Activated naive CD8-positive, alpha-beta T cell treated with anti-CD3 and anti-CD28 coated beads, Interleukin-2, amount 10 ng/mL, durations not matched to agents 7 days and 5 days (primary cell): ENCODE results near the gene ATF4. TPM values are rescaled to one million over a fixed set of nuclear protein-coding genes. Genes with fewer than 3 reads are reported as not detected.

Source experiments
- ATAC-seq: fragments of 150-1000 bp; cut with Tn5 transposase; one replicate; pipeline ENCODE4 v1.10.0; 2021; ENCODE audit warnings: low read depth, moderate library complexity
- POLR2A ChIA-PET: fragments of 350-600 bp; sonication (Branson Sonifier 250); formaldehyde crosslinking; loops from one replicate; lab custom pipeline; 2021; ENCODE audit warnings: antibody characterized with exemption; lab: Charles Lee
- DNase-seq: peaks from one replicate; pipeline ENCODE4 v3.0.0; 2021
- H3K27ac Mint-ChIP-seq: one replicate; pipeline ENCODE4 v1.8.0; 2022; ENCODE audit warnings: mild to moderate bottlenecking, mixed read lengths
- H3K27me3 Mint-ChIP-seq: one replicate; pipeline ENCODE4 v1.8.0; 2022; ENCODE audit warnings: mild to moderate bottlenecking, moderate library complexity, mixed read lengths
- H3K36me3 Mint-ChIP-seq: one replicate; pipeline ENCODE4 v1.8.0; 2021; ENCODE audit warnings: mild to moderate bottlenecking, mixed read lengths
- H3K4me1 Mint-ChIP-seq: one replicate; pipeline ENCODE4 v1.8.0; 2021; ENCODE audit warnings: mixed read lengths
- H3K4me3 Mint-ChIP-seq: one replicate; pipeline ENCODE4 v1.8.0; 2022; ENCODE audit warnings: mild to moderate bottlenecking, moderate library complexity, mixed read lengths
- H3K9me3 Mint-ChIP-seq: one replicate; pipeline ENCODE4 v1.8.0; 2021; ENCODE audit warnings: mixed read lengths
- total RNA-seq, 2 experiments: library from RNA; stranded (reverse); gene quantifications; one replicate each; pipeline ENCODE4 v1.2.3, GENCODE V29; 2021

Gene ATF4
- total RNA-seq, 2 experiments from 2014 or later, result 413 to 424 TPM

DNA sequence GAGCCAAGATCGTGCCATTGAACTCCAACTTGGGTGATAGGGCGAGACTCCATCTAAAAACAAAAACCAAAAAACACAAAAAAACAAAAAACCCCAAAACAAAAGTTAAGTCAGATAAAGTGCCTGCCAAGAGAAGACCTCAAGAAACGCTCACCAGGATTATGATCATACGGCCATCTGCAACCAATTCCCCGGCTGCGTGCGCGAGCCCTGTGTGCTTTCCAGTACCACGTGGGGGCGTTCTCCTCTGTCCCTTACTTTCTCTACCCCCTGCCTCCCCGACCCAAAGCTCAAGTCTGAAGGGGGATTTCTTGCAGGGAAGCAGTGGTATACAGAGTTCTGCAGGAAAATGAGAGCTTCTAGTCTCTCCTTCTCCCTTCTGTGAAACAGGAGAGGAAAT lies 22.7 kb downstream of the ATF4 start:
- peak; percentile 49 for DNase-seq
- Mint-ChIP-seq H3K4me3 (no peak overlapping the region), H3K36me3 (no peaks in the 10 kb centered on the region), H3K27me3 (peaks cover 28% of the 10 kb centered on the region), H3K9me3 (no peaks in the 10 kb centered on the region), H3K27ac (no peak overlapping the region), H3K4me1 (peaks cover 17% of the 10 kb centered on the region)
- POLR2A ChIA-PET, result no interaction called here
- no peak for ATAC-seq

DNA sequence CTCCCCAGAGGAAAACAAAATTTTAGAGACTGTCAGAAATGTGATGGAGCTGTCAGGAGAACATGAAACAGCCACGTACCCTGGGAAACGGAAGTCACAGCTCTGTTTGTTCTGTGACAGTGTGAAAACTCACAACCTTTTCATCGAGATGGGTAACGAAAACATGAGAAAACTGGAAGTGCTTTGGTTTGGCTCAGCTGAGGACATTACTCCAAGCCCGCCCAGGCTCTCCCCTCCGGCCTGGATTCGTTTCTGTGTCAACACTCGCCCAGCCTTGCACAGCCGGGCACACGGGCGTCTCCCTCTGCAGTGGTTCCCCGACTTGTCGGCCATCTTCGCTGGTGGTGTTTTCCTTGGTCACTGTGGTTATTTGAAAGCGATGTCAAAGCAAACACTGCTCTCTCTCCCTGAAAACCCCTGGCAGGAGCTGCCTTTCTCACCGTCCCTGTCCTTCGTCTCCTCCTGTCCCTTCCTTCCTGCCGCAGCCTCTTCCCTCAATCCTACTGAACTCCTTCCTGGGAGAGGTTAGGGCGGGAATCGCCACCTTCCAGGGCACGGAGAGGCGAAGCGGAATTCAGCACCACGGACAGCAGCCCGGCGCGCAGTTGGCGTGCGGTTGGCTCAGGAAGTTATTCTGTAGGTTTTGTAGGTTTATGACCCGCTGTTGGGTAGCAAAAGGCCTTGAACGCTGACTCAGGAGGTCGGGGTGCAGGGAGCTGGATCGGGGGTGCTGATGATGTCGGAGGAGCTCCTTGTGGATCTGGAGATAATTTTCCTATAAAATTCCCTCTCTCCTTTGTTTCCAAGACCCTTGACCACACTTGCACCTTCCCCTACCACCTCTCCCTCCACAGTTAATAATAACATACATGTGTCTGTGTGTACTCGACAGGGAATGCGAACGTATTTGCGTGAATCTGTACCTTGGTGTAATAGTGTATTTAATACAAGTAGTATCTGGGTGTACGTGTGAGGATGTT lies 25.3 kb downstream of the ATF4 start:
- H3K4me3 Mint-ChIP-seq, result no peak overlapping the region
- ATAC-seq (peak; percentile 65), DNase-seq (peak; percentile 80)
- H3K27ac Mint-ChIP-seq, result no peak overlapping the region
- H3K4me1 Mint-ChIP-seq, result peaks cover 17% of the 10 kb centered on the region
- H3K27me3 Mint-ChIP-seq, result peaks cover 41% of the 10 kb centered on the region
- no peaks in the 10 kb centered on the region for H3K36me3 Mint-ChIP-seq
- no peaks in the 10 kb centered on the region for H3K9me3 Mint-ChIP-seq
- POLR2A ChIA-PET, result interaction anchor here (1.5 kb wide), 1 partner anchor 498 kb away, joined by 4 read pairs; no protein-coding TSS in a partner anchor

DNA sequence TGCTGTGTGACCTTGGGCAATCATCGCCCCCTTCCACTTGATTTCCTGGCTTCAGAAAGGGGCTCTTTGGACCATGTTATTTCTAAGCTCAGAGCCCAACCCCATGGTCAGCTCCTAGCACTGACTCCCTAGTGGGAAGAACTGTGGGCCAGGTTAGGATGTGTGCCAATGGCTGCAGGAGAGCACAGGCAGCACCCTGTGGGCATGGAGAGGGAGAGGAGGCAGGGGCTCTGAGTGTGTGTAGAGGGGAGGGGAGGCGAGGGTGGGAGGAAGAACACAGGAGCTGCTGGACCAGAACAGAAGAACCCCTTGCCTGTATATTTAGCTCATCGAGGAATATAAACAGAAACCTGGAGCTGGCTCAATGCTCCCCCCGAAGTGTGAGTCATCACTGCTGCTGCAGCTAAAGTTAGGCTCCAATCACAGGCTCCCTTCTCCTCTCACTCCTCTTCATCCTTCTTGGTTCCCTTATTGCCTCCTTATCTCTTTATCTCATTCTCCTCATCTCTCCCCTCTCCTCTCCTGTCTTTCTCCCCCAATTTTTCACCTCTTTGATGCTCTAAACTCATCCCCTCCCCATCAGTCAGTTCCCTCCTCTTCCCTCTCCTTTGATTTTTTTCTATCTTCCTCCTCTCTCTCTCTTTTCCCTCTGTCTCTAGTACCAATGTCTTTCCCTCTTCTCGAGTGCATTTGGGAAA lies 26.7 kb downstream of the ATF4 start:
- DNase-seq (no peak), ATAC-seq (no peak)
- Mint-ChIP-seq H3K36me3 (no peaks in the 10 kb centered on the region), H3K4me3 (no peak overlapping the region), H3K27me3 (peaks cover 49% of the 10 kb centered on the region), H3K27ac (no peak overlapping the region), H3K4me1 (peaks cover 17% of the 10 kb centered on the region), H3K9me3 (no peaks in the 10 kb centered on the region)
- POLR2A ChIA-PET, result no interaction called here

DNA sequence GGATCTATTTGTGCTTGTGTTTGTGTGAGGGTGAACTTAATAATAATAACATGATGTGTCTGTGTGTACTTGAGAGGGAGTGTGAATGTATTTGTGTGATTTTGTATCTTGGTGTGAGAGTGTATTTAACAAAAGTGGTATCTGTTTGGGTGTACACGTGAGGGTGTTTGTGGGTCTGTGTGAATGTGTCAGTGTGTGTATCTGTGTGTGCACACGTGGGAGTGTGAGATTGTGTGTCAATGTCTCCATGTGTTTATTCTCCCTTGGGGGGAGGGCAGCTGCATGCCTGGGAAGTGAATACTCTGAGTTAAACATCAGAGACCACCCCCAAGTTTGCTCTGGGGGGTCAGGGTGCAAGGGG lies 27.2 kb downstream of the ATF4 start:
- no peak for ATAC-seq
- peaks cover 16% of the 10 kb centered on the region for H3K4me1 Mint-ChIP-seq
- H3K9me3 Mint-ChIP-seq, result no peaks in the 10 kb centered on the region
- H3K36me3 Mint-ChIP-seq, result no peaks in the 10 kb centered on the region
- H3K4me3 Mint-ChIP-seq, result no peak overlapping the region
- H3K27ac Mint-ChIP-seq, result no peak overlapping the region
- peaks cover 54% of the 10 kb centered on the region for H3K27me3 Mint-ChIP-seq
- POLR2A ChIA-PET, result no interaction called here
- DNase-seq, result no peak

DNA sequence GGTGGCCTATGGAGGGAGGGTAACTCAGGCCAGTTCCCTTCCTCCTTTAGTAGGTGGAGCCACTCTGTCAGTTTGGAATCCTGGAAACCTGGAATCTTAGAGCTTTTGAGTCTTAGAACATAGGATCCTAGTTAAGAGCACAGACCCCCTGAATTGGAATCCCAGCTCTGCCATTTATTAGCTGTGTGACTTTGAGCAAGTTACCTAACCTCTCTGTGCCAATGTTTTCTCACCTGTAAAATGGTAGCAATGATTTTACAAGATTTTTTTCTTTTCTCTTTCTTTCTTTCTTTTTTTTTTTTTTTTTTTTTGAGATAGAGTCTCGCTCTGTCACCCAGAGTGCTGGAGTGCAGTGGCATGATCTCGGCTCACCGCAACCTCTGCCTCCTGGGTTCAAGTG lies 33.1 kb downstream of the ATF4 start:
- no peaks in the 10 kb centered on the region for H3K9me3 Mint-ChIP-seq
- no peak overlapping the region for H3K27ac Mint-ChIP-seq
- H3K4me1 Mint-ChIP-seq, result no peaks in the 10 kb centered on the region
- no peaks in the 10 kb centered on the region for H3K36me3 Mint-ChIP-seq
- no peak overlapping the region for H3K4me3 Mint-ChIP-seq
- peaks cover 56% of the 10 kb centered on the region for H3K27me3 Mint-ChIP-seq
- ATAC-seq (no peak), DNase-seq (no peak)
- POLR2A ChIA-PET, result no interaction called here

DNA sequence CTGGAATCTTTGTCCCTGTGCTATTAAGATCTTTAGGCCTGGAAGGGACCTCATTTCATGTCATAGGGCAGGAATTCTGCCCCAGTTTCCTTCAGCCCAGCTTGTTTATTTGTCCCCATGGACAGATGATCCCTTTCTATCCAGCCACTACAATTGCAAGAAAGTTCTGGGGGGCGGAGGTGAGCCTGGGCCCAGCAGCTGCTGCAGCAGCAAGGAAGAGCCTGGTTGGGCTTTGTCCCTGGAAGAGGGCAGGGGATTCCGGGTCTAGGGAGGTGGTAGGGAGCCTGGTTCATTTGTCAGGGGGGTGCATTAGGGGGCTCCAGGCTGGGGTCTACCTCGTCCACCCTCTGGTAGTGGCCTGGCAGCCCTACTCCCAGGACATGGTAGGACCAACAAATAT lies 33.8 kb downstream of the ATF4 start:
- Mint-ChIP-seq H3K9me3 (no peaks in the 10 kb centered on the region), H3K4me1 (no peaks in the 10 kb centered on the region), H3K27ac (no peak overlapping the region), H3K4me3 (no peak overlapping the region), H3K27me3 (peaks cover 57% of the 10 kb centered on the region), H3K36me3 (no peaks in the 10 kb centered on the region)
- ATAC-seq (no peak), DNase-seq (no peak)
- POLR2A ChIA-PET, result no interaction called here

DNA sequence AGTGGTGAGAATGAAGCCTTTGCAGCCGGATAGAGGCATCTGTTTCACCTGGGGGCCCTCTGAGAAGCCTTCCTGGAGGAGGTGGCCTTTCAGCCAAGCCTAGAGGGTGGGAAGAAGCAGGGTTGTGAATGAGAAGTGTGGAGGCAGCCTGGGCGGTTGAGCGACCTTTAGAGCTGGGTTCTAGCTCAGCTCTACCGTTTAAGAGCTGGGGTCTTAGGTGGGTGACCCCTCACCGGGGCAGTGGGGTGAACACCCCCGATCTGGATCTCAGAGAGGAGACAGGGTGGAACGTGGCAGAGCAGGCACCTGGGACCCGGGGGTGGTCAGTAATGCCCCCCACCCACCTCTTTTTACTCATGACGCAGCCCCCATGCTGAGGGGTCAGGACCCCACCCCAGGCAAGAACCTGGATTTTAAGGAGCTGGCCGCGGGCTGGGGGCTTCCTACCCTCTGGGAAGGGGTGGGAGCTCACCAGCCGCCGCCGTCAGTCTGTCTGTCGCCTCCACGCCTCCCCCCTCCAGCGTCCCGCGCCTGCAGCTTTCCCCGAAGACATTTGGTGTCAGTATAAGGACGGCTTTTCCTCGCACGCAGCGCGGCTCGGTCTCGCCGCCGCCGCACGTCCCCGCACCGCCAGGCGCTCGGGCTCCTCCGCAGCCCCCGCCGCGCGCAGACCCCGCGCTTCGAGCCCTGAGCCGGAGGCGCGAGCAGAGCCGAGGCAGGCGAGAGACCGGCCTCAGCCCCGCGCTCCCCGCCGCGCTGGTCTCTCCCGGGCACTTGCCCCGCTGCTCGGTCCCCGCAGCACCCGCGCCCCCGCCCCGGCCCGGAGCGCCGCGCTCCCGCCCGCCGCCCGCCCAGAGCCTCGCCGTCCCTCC lies 36.8 kb downstream of the ATF4 start:
- POLR2A ChIA-PET, result no interaction called here

DNA sequence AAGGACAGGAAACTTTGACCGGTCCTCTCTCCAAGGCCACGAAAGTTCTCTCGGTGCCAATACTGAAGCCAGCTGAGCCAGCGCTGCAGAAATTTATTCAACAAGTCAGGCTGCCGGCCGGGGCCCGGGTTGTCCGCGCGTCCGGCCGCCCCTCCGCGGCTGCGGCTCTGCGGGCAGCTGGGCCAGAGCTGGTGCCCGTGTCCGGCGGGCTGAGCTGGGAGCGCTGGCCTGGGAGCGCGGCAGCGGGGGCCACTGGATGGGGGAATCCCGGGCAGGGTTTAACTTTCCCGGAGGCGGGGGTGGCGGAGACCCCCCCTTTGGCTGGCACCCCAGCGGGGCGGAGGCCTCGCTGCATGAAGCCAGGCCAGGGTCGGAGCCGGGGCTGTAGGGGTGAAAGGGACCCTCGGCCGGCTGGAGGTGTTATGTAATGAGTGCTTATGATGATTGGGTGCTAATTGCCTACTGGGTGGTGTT lies 37.9 kb downstream of the ATF4 start:
- POLR2A ChIA-PET, result no interaction called here
- Mint-ChIP-seq H3K36me3 (no peaks in the 10 kb centered on the region), H3K4me3 (peak overlapping the region; percentile 67), H3K4me1 (no peaks in the 10 kb centered on the region), H3K27ac (no peak overlapping the region), H3K27me3 (peaks cover 54% of the 10 kb centered on the region), H3K9me3 (no peaks in the 10 kb centered on the region)
- ATAC-seq (no peak), DNase-seq (no peak)

More for the DNA sequence above, 36.8 kb downstream of the ATF4 start:
- peak overlapping the region; percentile 9 for H3K27ac Mint-ChIP-seq
- H3K36me3 Mint-ChIP-seq, result no peaks in the 10 kb centered on the region
- H3K9me3 Mint-ChIP-seq, result no peaks in the 10 kb centered on the region
- peak; percentile 63 for DNase-seq
- no peaks in the 10 kb centered on the region for H3K4me1 Mint-ChIP-seq
- peak; percentile 69 for ATAC-seq
- H3K27me3 Mint-ChIP-seq, result peaks cover 64% of the 10 kb centered on the region
- peak overlapping the region; percentile 24 for H3K4me3 Mint-ChIP-seq

DNA sequence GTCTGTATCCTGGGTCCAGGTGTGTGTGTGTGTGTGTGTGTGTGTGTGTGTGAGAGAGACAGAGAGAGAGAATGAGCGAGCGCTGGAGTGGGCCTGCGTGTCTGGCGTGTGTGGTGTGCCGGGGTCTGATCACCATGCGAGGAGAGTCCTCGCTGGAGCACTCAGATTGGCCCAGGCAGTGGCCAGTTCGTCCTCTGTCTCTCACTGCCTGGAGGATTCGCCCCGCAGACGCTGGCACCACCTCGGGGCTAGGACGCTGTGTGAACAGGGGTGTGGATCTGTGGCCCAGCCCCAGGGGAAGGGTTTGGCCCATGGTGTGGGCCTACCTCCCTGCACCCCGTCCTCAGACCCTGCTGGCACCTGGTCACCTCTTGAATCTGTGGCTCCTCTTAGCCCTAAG lies 38.6 kb downstream of the ATF4 start:
- ATAC-seq, result no peak
- H3K36me3 Mint-ChIP-seq, result no peaks in the 10 kb centered on the region
- H3K4me1 Mint-ChIP-seq, result no peaks in the 10 kb centered on the region
- DNase-seq, result no peak
- no peak overlapping the region for H3K27ac Mint-ChIP-seq
- H3K4me3 Mint-ChIP-seq, result peak overlapping the region; percentile 51
- H3K27me3 Mint-ChIP-seq, result peaks cover 54% of the 10 kb centered on the region
- no peaks in the 10 kb centered on the region for H3K9me3 Mint-ChIP-seq
- POLR2A ChIA-PET, result interaction anchor here (1.2 kb wide), 1 partner anchor 485 kb away, joined by 3 read pairs; no protein-coding TSS in a partner anchor

DNA sequence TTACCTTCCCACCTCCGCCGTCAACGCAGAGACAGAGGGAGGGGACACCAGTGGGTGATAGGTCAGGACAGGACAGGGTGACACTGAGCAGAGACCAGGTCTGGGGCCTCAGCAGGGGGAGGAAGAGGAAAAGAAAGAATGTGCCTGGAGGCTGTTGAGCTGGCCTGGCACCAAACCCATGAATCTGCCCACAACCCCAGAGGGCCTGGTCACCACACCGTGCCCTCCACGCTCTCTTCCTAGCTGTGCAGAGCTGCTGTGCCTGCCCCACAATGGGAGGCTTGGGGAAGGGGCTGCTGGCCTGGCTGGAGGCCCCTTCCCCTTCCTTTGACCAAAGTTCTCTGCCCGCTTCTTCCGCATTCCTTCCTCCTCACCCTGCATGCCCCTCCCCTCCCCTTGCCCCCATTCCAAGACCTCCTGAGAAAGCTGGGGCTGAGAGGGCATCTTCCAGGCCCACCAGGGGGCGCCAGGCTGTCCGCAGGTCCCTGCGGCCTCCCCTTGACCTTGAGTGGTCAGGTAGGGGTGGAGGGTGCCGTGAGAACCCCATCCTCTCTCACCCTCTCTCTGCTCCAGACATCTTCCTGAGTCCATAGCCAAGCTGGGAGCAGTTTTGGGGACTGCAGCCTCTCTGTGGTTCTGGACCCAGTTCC lies 39.2 kb downstream of the ATF4 start:
- H3K36me3 Mint-ChIP-seq, result no peaks in the 10 kb centered on the region
- POLR2A ChIA-PET, result interaction anchor here (1.2 kb wide), 1 partner anchor 485 kb away, joined by 3 read pairs; no protein-coding TSS in a partner anchor
- no peak overlapping the region for H3K4me3 Mint-ChIP-seq
- H3K27ac Mint-ChIP-seq, result no peak overlapping the region
- DNase-seq (no peak), ATAC-seq (no peak)
- H3K9me3 Mint-ChIP-seq, result no peaks in the 10 kb centered on the region
- no peaks in the 10 kb centered on the region for H3K4me1 Mint-ChIP-seq
- H3K27me3 Mint-ChIP-seq, result peaks cover 52% of the 10 kb centered on the region

DNA sequence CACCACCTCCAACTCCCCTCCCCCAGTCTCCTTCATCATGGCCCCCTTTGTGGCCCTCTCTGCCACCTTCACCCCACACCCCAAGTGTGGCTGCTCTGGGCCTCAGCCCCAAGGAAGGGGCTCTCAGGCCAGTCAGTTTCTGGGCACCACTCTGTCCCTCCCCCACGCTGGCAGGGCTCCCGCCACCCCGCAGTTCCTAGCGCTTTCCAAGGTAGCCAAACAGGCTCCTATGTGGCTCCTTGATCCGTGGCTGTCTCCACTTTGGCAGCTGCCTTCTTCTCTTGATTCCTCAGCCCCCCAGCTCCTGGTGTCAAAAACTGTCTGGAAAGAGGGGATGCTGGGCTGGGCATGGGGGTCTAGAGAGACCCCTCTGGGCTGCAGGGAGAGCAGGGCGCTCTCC lies 39.8 kb downstream of the ATF4 start:
- DNase-seq (no peak), ATAC-seq (no peak)
- Mint-ChIP-seq H3K4me1 (no peaks in the 10 kb centered on the region), H3K27ac (no peak overlapping the region), H3K9me3 (no peaks in the 10 kb centered on the region), H3K36me3 (no peaks in the 10 kb centered on the region), H3K27me3 (peaks cover 50% of the 10 kb centered on the region), H3K4me3 (no peak overlapping the region)
- POLR2A ChIA-PET, result interaction anchor here (1.2 kb wide), 1 partner anchor 484 kb away, joined by 3 read pairs; no protein-coding TSS in a partner anchor

DNA sequence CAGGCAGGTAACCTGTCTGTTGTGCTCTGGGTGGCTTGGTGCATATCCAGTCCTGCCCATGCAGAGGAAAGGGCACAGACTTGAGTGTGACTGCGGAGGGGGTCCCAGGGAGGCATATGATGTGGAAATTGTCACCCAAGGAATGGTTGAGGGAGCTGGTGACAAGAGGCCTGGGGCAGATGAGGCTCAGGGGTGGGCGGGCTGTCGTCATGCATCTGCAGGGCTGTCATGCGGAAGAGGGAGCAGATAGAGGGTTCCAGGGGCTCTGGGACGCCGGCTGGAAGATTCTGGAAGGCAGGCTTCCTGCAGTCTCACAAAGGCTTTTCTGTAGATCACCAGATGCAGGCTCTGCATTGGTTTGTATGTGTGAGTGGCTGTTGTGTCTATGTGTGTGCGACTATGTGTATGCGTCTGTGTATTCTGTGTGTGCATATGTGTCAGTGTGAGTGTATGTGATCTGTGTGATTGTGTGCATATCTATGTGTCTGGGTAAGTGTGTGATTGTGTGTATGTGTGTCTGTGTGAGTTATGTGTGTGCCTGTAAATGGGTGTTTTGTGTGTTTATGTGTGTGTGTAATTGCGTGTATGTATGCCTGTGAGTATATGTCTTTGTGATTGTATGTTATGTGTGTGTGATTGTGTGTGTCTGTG lies 42.6 kb downstream of the ATF4 start:
- peaks cover 9% of the 10 kb centered on the region for H3K9me3 Mint-ChIP-seq
- ATAC-seq (no peak), DNase-seq (no peak)
- peaks cover 2% of the 10 kb centered on the region for H3K36me3 Mint-ChIP-seq
- H3K27me3 Mint-ChIP-seq, result peaks cover 33% of the 10 kb centered on the region
- H3K27ac Mint-ChIP-seq, result no peak overlapping the region
- no peak overlapping the region for H3K4me3 Mint-ChIP-seq
- POLR2A ChIA-PET, result interaction anchor here (1.2 to 1.5 kb wide), 2 partner anchors 8 to 482 kb away, joined by 3 to 4 read pairs; partner anchors contain the start of gene CACNA1I
- peaks cover 14% of the 10 kb centered on the region for H3K4me1 Mint-ChIP-seq
